Sciatic nerve (tissue), 2 donors: ENCODE data around the gene SNX19. TPM values are rescaled to one million over a fixed set of nuclear protein-coding genes. Genes with fewer than 3 reads are reported as not detected.
A peak's percentile ranks its signal among the peaks of the same experiment; 100 is the strongest.
"Not testable (repeated sequence)": the region's sequence is repeated elsewhere in the genome, so short reads cannot be mapped to it uniquely, and the experiment has no call there.

Experiments
- ATAC-seq: fragments of 200-7000 bp; cut with Tn5 transposase; one replicate; pipeline ENCODE4 v1.9.1; 2020; ENCODE audit warnings: mild to moderate bottlenecking, moderate library complexity
- DNase-seq: peaks from one replicate; pipeline ENCODE4 v3.0.0-alpha.2; 2020; ENCODE audit warnings: low spot score
- intact Hi-C: fragments of 100-400 bp; cut with DNase I; formaldehyde crosslinking; loops from one replicate; pipeline ENCODE4 v1.14.2; 2022
- total RNA-seq: library from RNA; stranded (reverse); fragmentation: NEBNext Ultra II Directional; extraction: Animal tissue kit (Norgen Biotek cat#: 25700); gene quantifications from one replicate; pipeline ENCODE4 v1.2.1, GENCODE V29; 2021
- donor health status: DM: no; HTN: no; CAD: no.
- donor health status: DM: no; HTN: no; CAD: no.

SNX19 gene
- total RNA-seq, 1 donor from 2014 or later = 50.7 TPM

GRCh38 chr11:130855707-130856106, 60.6 kb downstream of the SNX19 start:
- intact Hi-C loops, ATAC-seq, DNase-seq: not testable (repeated sequence)

GRCh38 chr11:130854483-130854882, 61.8 kb downstream of the SNX19 start:
- intact Hi-C loops = no loop called here

DNA sequence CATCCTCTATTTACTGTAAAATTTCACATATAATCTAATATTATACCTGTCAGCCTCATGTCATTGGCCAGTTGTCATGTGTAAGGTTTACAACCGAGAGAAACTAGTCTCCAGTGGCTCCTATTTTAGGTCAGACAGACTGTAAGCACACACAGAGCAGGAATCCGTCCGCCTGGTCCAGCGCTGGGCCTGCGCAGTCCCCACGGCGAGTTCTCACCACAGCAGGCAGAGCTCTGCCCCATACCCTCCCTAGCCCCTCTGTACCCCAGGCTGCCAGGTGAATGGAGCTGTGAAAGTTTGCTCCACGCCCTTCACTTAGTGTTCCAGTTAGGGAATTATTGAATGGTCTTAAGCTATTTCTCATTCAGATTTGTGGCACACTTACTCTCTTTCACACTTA, 63.7 kb downstream of the SNX19 start:
- ATAC-seq (no peak), DNase-seq (no peak)
- intact Hi-C loops = no loop called here

More at GRCh38 chr11:130854483-130854882, 61.8 kb downstream of the SNX19 start:
- no peak for DNase-seq
- no peak for ATAC-seq

- intact Hi-C loops = no loop called here
- DNase-seq (no peak), ATAC-seq (no peak)
Observed at GRCh38 chr11:130850185-130850944, 65.9 kb downstream of the SNX19 start.

DNA sequence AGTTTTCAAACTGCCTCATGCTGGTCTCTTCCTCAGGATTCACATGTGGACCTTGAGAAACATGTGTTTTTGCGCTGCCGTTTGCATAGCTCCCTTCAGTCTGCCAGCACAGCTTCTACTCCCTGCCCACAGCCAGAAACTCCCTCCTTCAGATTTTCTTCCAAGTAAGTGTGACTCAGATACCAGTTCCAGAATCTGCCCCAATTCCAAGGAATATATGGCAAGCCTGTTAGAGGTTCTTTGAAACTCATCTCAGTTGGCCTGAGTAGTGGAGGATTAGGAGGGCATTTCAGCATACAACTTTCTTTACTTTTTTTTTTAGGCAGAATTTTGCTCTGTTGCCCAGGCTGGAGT, 67.1 kb downstream of the SNX19 start:
- no peak for DNase-seq
- intact Hi-C loops = no loop called here
- ATAC-seq = peak; percentile 50

- intact Hi-C loops = no loop called here
Observed at GRCh38 chr11:130848361-130849214, 67.7 kb downstream of the SNX19 start.

DNA sequence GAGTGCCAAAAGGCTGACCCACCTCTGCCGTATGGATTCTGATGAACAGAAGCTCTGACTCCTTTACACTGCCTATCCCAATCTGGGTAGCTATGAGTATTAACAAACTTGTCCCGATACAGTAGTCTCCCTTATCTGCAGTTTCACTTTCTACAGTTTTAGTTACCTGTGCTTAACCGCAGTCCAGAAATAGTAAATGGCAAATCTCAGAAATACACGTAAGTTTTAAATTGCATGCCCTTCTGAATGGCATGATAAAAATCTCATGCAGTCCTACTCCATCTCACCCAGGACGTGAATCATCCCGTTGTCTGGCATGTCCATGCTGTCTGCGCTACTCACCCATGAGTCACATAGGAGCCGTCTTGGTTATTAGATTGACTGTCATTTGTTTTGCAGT, 68.8 kb downstream of the SNX19 start:
- no peak for DNase-seq
- intact Hi-C loops = no loop called here
- no peak for ATAC-seq

More at GRCh38 chr11:130848361-130849214, 67.7 kb downstream of the SNX19 start:
- DNase-seq (no peak), ATAC-seq (no peak)

DNA sequence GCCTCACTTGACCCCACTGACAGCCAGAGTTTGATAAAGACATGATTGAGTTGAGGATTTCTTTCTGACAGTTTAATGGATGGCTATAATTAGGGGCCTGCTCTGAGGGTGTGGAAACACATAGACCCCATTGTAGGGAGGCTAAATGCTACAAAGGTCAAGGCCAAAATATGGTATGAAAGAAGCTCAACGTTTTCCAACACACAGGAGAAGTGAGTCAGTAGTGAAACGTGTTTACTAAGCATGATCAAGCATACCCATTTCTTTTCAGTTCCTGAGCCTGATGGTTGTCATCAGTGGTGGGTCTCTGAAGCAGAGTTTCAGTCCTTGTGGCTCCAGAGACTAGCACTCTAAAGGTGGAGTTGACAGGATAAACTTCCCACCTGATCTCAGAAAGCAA, 69.7 kb downstream of the SNX19 start:
- DNase-seq (no peak), ATAC-seq (no peak)
- intact Hi-C loops = no loop called here

GRCh38 chr11:130842001-130842400, 74.3 kb downstream of the SNX19 start:
- no peak for ATAC-seq
- intact Hi-C loops = no loop called here
- DNase-seq = no peak

DNA sequence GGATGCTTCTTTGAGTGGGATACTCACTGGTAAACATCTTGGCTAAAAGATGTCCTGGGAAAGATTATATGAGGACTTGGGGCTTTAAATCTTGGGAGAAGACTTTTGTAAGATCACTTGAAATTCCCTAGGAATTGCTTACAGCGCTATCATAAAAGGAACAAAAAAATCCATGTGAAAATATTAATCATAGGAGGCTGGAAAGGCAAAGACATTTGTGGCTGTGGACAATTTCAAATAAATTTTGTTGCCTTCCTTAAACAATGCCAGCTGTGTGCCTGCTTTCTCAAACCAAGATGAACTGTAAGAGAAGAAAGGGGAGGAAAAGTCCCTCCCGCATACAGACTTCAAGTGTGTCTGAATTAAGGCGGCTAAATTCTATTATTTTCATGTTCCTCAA, 75.6 kb downstream of the SNX19 start:
- DNase-seq (no peak), ATAC-seq (no peak)
- intact Hi-C loops = no loop called here

DNA sequence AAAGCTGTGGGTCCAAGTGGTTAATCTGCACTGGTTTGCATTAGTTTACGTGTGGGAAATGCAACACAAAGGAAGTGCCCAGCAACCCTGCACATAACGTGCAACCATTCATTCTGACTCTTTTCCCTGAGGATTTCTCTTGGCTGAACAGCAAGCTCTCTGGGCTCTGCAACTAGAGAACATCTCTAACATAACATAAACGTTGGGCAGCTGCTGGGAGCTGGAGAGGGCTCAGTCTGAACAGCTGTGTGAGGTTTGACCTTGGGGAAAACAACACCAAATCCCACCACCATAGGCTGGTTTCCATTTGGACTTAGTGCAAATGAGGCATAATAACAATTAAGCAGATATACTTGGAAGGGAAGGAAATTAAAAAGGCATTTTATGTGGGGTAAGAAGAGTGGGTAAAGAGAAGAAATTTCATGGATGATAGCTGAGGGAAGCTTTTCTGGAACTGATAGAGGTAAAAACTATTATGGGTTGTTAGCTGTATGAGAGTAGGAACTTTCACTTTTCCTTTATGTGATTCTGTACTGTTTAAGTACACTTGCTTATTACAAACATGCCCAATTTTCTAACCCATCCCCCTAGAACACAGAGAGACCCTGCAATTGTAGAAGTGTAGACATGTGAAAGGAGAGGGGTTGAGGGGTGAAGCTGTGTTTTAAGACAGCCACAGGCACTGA, 76.2 kb downstream of the SNX19 start:
- intact Hi-C loops = no loop called here
- no peak for DNase-seq
- ATAC-seq = peak; percentile 58

GRCh38 chr11:130837194-130837593, 79.1 kb downstream of the SNX19 start:
- intact Hi-C loops = no loop called here
- ATAC-seq (no peak), DNase-seq (no peak)

- ATAC-seq = no peak
- intact Hi-C loops = no loop called here
- no peak for DNase-seq
Observed at GRCh38 chr11:130834886-130835285, 81.4 kb downstream of the SNX19 start.

DNA sequence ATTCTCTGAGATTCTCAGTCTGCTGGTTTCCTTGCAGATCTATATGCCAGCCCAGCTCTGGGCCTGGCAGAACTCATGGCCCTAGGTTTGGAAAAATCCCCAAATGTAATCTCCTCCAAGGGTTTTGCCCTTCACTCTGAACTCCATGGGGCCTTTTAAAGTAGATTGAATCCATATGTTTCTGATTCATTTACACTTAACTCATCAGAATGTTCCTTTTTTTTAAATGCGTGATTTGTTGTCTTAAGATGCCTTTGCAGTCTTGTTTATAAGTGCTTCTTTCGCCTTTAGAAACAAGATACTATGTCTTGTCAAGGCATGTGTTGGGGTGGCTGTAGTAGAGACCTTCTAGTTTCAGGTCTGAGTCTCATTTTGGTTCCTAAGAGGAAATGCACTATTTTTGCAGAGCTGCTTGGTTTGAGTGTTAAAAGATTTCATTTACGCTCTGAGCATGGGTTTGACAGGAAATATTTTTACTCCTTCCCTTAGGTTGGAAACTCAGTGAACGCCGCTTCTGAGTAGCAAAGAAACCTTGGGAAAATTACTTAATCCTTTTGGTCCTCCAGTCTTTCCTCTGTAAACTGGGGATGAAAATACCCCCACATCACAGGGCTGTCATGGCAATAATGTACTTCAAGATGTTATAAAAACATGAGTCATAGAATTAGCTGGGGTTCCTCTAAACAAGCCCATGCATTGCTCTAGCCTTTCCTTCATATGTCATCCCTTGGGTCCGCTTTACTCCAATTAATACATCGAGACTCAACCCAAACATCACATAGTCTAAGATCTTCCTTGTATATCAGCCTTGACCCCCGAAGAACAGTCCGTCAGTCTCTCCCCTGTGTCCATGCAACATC, 83.5 kb downstream of the SNX19 start:
- DNase-seq (no peak), ATAC-seq (no peak)
- intact Hi-C loops = no loop called here

DNA sequence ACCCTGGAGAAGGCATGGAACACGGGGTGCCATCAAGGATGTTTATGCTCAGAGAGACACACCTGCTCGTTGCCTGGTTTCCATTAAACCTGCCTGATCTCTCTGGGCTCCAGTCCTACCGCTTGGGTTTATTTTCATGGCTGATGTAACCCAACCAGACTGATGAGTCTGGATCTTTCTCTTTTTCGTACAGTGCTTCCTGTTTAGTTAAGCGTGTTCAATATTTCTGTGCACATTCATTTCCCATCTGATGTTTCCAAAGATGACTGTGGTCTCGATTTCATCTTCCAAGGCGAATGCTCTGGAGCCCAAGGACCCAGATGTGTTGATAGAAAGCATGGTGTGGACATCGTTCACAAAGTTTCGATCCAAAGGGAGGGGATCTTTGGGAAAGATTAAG, 84.3 kb downstream of the SNX19 start:
- no peak for ATAC-seq
- intact Hi-C loops = no loop called here
- no peak for DNase-seq

GRCh38 chr11:130831506-130831905, 84.8 kb downstream of the SNX19 start:
- intact Hi-C loops = no loop called here
- peak; percentile 3 for ATAC-seq
- DNase-seq = no peak

- DNase-seq (no peak), ATAC-seq (peak; percentile 55)
- intact Hi-C loops = no loop called here
Observed at GRCh38 chr11:130830566-130830965, 85.7 kb downstream of the SNX19 start.

DNA sequence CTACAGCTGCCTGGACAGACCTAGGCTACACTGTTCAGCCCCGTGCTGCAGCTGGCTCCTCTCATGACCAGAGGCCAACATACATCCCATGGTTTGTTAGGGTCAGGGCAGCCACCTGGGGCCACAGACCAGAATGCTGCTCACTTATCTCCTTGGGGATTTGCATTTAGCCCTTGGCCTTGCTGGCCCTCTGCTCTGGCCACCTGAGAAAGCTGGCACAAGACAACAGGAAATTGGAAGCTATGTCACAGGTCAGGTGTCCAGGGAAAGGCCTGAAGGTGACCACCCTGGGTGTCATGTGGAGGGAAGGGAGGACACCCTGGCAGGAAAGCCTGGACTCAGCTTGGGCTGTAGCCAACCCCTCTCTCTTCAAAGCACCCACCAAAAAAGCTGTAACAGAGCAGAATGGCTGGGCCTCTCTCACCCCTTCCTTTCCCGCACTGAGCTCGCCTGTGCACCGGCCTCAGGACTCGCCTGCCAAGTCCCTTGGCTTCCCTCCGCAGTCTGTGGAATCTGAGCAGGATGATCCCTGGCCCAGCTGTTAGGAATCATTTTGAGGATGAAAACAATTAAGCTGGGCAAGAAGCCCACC, 86.3 kb downstream of the SNX19 start:
- intact Hi-C loops = no loop called here
- ATAC-seq (peak; percentile 87), DNase-seq (peak; percentile 78)

- intact Hi-C loops = no loop called here
- DNase-seq (no peak), ATAC-seq (peak; percentile 21)
Observed at GRCh38 chr11:130828741-130829140, 87.5 kb downstream of the SNX19 start.
